DND-41 (cell line): ENCODE data around the gene TMEM9B.

Source experiments
- ATAC-seq: fragments of 200-7000 bp; cut with Tn5 transposase; 3 replicates; pipeline ENCODE4 v1.9.1; 2021; ENCODE audit warnings: low read depth; ENCODE audit not compliant: insufficient read depth
- DNase-seq: peaks from one replicate; pipeline ENCODE4 v3.0.0-alpha.2; 2020
- H2AFZ ChIP-seq: 2 replicates; pipeline ENCODE4 v1.6.0; 2012; ENCODE audit warnings: low read depth, low read length
- H3K27ac ChIP-seq: 2 replicates; pipeline ENCODE4 v1.5.1; 2012; ENCODE audit warnings: low read length, inconsistent platforms
- H3K27me3 ChIP-seq: fragments of 200-600 bp; sonication (generic); 2 replicates; pipeline ENCODE4 v1.6.0; 2012; ENCODE audit warnings: low read length, mild to moderate bottlenecking, inconsistent platforms; ENCODE audit not compliant: insufficient read depth, poor library complexity
- H3K36me3 ChIP-seq: 2 replicates; pipeline ENCODE4 v1.5.1; 2012; ENCODE audit warnings: low read length, inconsistent platforms; ENCODE audit not compliant: insufficient read depth
- H3K4me1 ChIP-seq: 2 replicates; pipeline ENCODE4 v1.5.1; 2012; ENCODE audit warnings: mild to moderate bottlenecking, low read length; ENCODE audit not compliant: insufficient read depth
- H3K4me2 ChIP-seq: 2 replicates; pipeline ENCODE4 v1.6.0; 2012; ENCODE audit warnings: mild to moderate bottlenecking, moderate library complexity, low read length, inconsistent platforms; ENCODE audit not compliant: insufficient read depth
- H3K4me3 ChIP-seq, 2 experiments: fragments of 200-600 bp in 1 of 2; shearing (Covaris generic) in 1 of 2; 2 replicates each; pipeline ENCODE4 v1.5.1; 2012 to 2016; ENCODE audit warnings: inconsistent platforms in 2 of 2, low read length in 2 of 2, mild to moderate bottlenecking in 2 of 2, low read depth in 1 of 2, moderate library complexity in 1 of 2
- H3K79me2 ChIP-seq: 2 replicates; pipeline ENCODE4 v1.6.0; 2012; ENCODE audit warnings: low read length, inconsistent platforms; ENCODE audit not compliant: insufficient read depth
- H3K9ac ChIP-seq: 2 replicates; pipeline ENCODE4 v1.6.0; 2012; ENCODE audit warnings: low read depth, mild to moderate bottlenecking, inconsistent platforms, low read length, moderate library complexity
- H3K9me3 ChIP-seq: 2 replicates; pipeline ENCODE4 v1.5.1; 2012; ENCODE audit warnings: low read length, moderate library complexity, mild to moderate bottlenecking, inconsistent platforms; ENCODE audit not compliant: insufficient read depth, severe bottlenecking
- H4K20me1 ChIP-seq: 2 replicates; pipeline ENCODE4 v1.6.0; 2012; ENCODE audit warnings: low read length; ENCODE audit not compliant: insufficient read depth
- EZH2 ChIP-seq: IDR thresholded peaks from 3 replicates; pipeline ENCODE4 v1.6.1; 2012; ENCODE audit warnings: borderline replicate concordance, low read depth, mild to moderate bottlenecking, moderate library complexity, low read length, inconsistent platforms; ENCODE audit not compliant: severe bottlenecking
- TF ChIP-seq, protein P1 (sequence below): IDR thresholded peaks from 2 replicates; pipeline ENCODE4 v1.5.1; 2012; ENCODE audit warnings: borderline replicate concordance, low read length, moderate library complexity, mild to moderate bottlenecking; ENCODE audit not compliant: poor library complexity, severe bottlenecking; ENCODE audit errors: extremely low read depth

The TMEM9B gene

DNA sequence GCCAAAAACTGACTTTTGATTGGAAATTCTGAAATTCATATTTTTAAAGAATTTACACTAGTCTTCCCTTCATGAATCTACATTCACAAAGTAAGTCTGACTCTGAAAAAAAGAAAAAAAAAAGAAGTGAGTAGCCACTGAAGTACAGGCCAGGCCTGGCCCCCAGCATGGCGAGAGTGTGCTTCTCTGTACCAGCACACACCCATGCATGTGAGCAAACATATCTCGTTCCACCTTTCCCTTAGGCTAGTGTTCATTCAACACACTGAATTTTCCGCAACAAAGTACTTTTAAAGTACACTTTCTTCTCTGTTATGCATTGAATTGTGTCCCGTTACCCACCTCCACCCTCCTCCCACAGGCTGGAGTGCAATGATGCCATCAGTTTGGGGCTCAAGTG, 36.0 kb downstream of the TMEM9B start:
- no peak for ATAC-seq
- H3K79me2 ChIP-seq, result no peaks in the 10 kb centered on the region
- H3K27me3 ChIP-seq, result no peaks in the 10 kb centered on the region
- TF ChIP-seq, protein P1, sequence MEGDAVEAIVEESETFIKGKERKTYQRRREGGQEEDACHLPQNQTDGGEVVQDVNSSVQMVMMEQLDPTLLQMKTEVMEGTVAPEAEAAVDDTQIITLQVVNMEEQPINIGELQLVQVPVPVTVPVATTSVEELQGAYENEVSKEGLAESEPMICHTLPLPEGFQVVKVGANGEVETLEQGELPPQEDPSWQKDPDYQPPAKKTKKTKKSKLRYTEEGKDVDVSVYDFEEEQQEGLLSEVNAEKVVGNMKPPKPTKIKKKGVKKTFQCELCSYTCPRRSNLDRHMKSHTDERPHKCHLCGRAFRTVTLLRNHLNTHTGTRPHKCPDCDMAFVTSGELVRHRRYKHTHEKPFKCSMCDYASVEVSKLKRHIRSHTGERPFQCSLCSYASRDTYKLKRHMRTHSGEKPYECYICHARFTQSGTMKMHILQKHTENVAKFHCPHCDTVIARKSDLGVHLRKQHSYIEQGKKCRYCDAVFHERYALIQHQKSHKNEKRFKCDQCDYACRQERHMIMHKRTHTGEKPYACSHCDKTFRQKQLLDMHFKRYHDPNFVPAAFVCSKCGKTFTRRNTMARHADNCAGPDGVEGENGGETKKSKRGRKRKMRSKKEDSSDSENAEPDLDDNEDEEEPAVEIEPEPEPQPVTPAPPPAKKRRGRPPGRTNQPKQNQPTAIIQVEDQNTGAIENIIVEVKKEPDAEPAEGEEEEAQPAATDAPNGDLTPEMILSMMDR, result no peak
- no peak for TF ChIP-seq EZH2
- H3K36me3 ChIP-seq, result peaks cover 13% of the 10 kb centered on the region
- no peak for DNase-seq
- H3K27ac ChIP-seq, result no peak overlapping the region
- H3K4me3 ChIP-seq, result no peak overlapping the region
- H4K20me1 ChIP-seq, result no peaks in the 10 kb centered on the region
- H3K9ac ChIP-seq, result no peak overlapping the region
- no peak overlapping the region for H2AFZ ChIP-seq
- no peaks in the 10 kb centered on the region for H3K4me1 ChIP-seq
- no peaks in the 10 kb centered on the region for H3K9me3 ChIP-seq
- H3K4me2 ChIP-seq, result no peak overlapping the region

DNA sequence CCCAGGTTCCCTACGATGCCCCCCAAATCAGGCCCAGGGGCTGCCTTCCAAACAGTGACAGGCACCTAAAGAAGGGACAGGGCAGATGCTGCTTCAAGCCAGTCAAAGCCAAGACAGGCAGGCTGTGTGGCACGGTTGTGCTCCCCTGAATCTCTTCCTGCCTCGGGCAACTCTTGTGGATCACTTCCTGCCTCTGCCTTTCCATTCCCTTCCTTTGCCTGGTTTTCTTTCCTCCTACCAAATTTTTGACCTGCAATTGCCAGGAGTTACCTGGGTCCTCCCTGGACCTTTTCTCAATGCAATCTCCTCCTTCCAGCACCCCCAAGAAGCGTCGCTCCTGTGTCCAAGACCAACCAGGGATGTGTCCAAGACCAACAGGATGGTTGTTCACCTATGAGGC, 37.0 kb downstream of the TMEM9B start:
- H3K36me3 ChIP-seq, result peaks cover 21% of the 10 kb centered on the region
- no peak overlapping the region for H3K4me3 ChIP-seq
- no peaks in the 10 kb centered on the region for H3K9me3 ChIP-seq
- no peak overlapping the region for H3K9ac ChIP-seq
- DNase-seq (no peak), ATAC-seq (no peak)
- no peak overlapping the region for H2AFZ ChIP-seq
- H3K27ac ChIP-seq, result no peak overlapping the region
- no peaks in the 10 kb centered on the region for H3K79me2 ChIP-seq
- H3K4me1 ChIP-seq, result no peaks in the 10 kb centered on the region
- no peak for TF ChIP-seq EZH2
- TF ChIP-seq, protein P1, result no peak
- no peaks in the 10 kb centered on the region for H3K27me3 ChIP-seq
- no peaks in the 10 kb centered on the region for H4K20me1 ChIP-seq
- H3K4me2 ChIP-seq, result no peak overlapping the region

GRCh38 chr11:8926236-8926635, 38.0 kb downstream of the TMEM9B start:
- Histone ChIP-seq H3K4me2 (no peak overlapping the region), H3K27me3 (no peaks in the 10 kb centered on the region), H3K36me3 (peaks cover 31% of the 10 kb centered on the region), H3K27ac (no peak overlapping the region), H3K79me2 (no peaks in the 10 kb centered on the region), H4K20me1 (no peaks in the 10 kb centered on the region), H2AFZ (no peak overlapping the region), H3K9me3 (no peaks in the 10 kb centered on the region), H3K4me1 (no peaks in the 10 kb centered on the region), H3K9ac (no peak overlapping the region), H3K4me3 (no peak overlapping the region)
- no peak for DNase-seq
- no peak for TF ChIP-seq EZH2
- TF ChIP-seq, protein P1, result no peak
- no peak for ATAC-seq

DNA sequence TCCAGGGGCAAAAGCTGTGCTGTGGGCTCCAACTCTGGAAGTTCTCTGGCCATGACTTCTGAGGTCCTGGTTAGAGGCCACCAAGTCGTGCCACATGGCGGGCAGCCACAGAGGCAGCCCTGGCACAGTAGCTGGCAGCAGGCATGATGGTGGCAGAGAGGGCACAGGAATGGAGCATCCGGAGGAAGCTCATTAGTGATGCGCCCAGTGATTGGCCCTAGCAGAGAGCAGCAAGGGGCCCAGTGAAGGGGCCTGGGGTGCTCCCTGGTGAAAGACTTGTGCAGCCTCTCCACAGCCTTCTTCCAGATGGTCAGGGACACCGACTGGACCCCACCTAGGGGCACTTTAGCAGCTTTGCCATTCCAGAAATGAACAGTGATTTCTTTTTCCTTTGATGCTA, 38.5 kb downstream of the TMEM9B start:
- H3K36me3 ChIP-seq, result peaks cover 36% of the 10 kb centered on the region
- no peak overlapping the region for H2AFZ ChIP-seq
- H3K27ac ChIP-seq, result no peak overlapping the region
- H3K27me3 ChIP-seq, result no peaks in the 10 kb centered on the region
- no peaks in the 10 kb centered on the region for H4K20me1 ChIP-seq
- no peak for TF ChIP-seq EZH2
- TF ChIP-seq, protein P1, result no peak
- no peak overlapping the region for H3K4me3 ChIP-seq
- DNase-seq (no peak), ATAC-seq (no peak)
- H3K4me1 ChIP-seq, result no peaks in the 10 kb centered on the region
- no peaks in the 10 kb centered on the region for H3K79me2 ChIP-seq
- no peak overlapping the region for H3K4me2 ChIP-seq
- H3K9me3 ChIP-seq, result no peaks in the 10 kb centered on the region
- no peak overlapping the region for H3K9ac ChIP-seq
